VCaP (cell line): ENCODE data around the gene TBPL1.
A peak's percentile ranks its signal among the peaks of the same experiment; 100 is the strongest.

ENCODE experiments used
- H3K27ac ChIP-seq: fragments of 450-650 bp; 2 replicates; pipeline ENCODE4 v1.5.1; 2017
- CTCF ChIP-seq: fragments of 450-650 bp; conservative IDR thresholded peaks from 2 replicates; pipeline ENCODE4 v1.5.1; 2017; ENCODE audit warnings: mild to moderate bottlenecking, moderate library complexity

The TBPL1 gene

GRCh38 chr6:134026597-134026996 lies 73.6 kb downstream of the TBPL1 start:
- no peak for TF ChIP-seq CTCF
- no peak overlapping the region for H3K27ac ChIP-seq

- peak overlapping the region; percentile 76 for H3K27ac ChIP-seq
- TF ChIP-seq CTCF = no peak
Measured at GRCh38 chr6:134028438-134028837, 75.4 kb downstream of the TBPL1 start.

GRCh38 chr6:134029495-134030455 lies 76.8 kb downstream of the TBPL1 start:
- TF ChIP-seq CTCF = no peak
- H3K27ac ChIP-seq = peak overlapping the region; percentile 76

GRCh38 chr6:134031696-134032255 lies 78.8 kb downstream of the TBPL1 start:
- H3K27ac ChIP-seq = no peak overlapping the region
- TF ChIP-seq CTCF = no peak

- TF ChIP-seq CTCF = no peak
- no peak overlapping the region for H3K27ac ChIP-seq
Measured at GRCh38 chr6:134034478-134034877, 81.5 kb downstream of the TBPL1 start.

- no peak for TF ChIP-seq CTCF
- H3K27ac ChIP-seq = peak overlapping the region; percentile 30; the same call in 1 of the 2 replicates
Measured at GRCh38 chr6:134034961-134035822, 82.2 kb downstream of the TBPL1 start.
